ENCODE data around the gene BUB3.
A peak's percentile ranks its signal among the peaks of the same experiment; 100 is the strongest.

BUB3 gene

GRCh38 chr10:123141791-123142700, 12.2 kb upstream of the BUB3 start:
- no peak for DNase-seq

GRCh38 chr10:123142701-123143161, 11.5 kb upstream of the BUB3 start:
- DNase-seq, result no peak

DNA sequence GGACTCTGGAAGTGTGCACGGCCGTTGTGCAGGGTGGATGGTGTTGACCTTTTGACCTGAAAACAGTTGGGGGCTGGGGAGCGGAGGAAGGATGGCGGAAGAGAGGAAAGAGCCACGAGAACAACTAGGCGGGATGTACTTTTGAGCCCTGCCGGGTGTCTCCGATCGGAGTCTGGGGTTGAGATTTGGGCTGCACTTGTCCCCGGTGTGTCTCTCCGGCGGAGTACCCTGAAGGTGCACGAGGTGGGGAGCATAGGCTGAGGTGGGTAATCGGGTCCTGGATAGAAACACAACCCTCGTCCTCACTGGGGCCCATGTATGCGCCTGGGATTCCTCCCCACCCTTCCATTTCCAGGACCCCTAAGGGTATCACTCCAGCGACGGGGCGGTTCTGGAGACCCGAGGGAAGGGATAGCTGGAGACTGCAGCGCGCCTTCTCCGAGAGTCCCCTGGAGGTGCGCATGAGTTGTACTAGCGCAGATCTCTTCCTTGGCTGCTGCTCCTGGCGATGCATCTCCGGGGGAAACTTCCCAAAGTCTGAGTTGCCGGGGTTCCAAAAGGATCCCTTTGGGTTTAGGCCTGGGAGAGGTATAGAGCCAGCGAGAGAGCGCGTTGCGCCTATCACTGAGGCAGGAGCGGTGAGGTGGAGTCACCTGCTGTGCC, 10.9 kb upstream of the BUB3 start:
- DNase-seq, result no peak

- DNase-seq, result no peak
These were observed 10.4 kb upstream of the BUB3 start for GRCh38 chr10:123143825-123144168.

DNA sequence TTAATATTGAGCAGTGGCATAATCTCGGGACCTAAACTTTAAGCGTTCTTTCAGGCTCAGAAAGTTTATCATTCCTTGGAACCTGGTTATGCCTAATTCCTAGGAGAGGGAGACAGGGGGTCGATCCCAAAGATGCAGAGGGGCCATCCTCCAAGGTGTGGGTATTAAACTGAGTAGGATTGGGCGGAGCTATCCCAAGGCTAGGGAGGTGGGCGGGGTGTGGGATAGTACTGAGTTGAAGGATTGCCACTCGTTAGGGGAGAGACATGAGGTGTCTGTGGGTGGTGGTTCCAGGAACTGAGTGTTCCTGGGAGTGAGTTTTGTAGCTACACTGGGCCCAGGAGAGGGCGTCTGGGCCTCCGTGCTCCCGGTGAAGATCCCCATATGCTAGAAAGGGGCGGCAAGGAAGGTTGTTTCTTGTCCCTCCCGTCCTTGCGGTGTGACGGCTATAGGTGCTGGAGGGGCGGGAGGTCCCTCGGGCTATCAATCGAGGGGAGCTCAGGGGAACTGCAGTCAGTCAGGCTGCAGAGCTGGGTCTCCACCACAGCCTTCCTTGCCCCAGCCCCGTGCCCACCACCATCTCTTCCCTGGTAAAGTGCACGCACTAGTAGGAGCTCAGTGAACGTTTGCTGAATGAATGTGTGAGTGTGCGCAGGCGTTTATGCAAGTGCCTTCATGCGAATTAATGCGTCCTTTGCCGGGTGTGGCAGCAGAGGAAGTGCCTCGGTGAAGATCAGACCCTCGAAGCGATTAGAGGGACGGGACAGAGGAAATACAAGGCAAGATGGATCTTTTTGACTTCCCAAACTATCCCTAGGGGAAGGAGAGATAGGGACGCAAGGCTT, 9.3 kb upstream of the BUB3 start:
- DNase-seq, result no peak

GRCh38 chr10:123145542-123146012, 8.6 kb upstream of the BUB3 start:
- no peak for DNase-seq

DNA sequence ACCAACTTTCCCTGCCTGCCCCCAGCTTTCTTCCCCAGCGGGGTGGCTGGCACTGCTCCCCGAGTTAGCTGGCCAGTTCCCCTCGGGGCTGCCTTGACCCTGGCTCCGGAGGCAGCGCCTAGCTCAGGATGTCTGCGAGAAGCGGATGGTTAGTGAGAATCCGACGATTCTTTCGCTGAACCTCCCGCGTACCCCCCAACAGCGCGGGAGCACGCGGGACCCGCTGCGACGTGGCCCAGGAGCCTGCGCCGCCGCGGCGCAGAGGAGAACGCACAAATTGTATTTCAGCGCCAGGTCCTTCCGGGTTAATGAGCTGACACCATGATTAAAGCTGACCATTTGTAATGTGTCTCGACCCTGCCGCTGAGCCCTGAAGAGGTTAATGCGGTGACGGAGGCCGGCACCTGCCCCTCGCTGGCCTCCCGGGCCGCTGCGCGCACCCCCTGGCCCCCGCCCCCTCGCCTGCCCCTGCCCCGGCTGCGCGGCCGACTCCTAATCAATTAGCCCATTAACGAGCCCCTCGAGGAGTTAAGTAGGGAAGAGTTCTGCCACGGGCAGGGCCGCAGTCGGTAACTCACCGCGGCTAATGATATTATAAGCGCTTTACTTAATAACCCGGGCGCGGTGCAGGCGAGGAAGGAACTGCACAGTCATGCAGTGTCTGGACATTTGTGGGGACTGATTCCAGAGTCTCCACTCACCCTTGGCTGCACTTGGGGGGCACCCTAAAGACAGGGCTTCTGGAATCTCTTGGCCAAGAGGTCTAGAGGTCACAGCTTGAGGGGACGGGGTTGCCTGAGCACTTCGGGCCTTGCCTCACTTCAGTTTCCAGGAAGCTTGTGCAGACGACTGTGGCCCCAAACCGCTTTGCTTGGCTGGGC, 7.9 kb upstream of the BUB3 start:
- DNase-seq, result no peak

- DNase-seq, result no peak
These were observed 7.1 kb upstream of the BUB3 start for GRCh38 chr10:123146894-123147634.

DNA sequence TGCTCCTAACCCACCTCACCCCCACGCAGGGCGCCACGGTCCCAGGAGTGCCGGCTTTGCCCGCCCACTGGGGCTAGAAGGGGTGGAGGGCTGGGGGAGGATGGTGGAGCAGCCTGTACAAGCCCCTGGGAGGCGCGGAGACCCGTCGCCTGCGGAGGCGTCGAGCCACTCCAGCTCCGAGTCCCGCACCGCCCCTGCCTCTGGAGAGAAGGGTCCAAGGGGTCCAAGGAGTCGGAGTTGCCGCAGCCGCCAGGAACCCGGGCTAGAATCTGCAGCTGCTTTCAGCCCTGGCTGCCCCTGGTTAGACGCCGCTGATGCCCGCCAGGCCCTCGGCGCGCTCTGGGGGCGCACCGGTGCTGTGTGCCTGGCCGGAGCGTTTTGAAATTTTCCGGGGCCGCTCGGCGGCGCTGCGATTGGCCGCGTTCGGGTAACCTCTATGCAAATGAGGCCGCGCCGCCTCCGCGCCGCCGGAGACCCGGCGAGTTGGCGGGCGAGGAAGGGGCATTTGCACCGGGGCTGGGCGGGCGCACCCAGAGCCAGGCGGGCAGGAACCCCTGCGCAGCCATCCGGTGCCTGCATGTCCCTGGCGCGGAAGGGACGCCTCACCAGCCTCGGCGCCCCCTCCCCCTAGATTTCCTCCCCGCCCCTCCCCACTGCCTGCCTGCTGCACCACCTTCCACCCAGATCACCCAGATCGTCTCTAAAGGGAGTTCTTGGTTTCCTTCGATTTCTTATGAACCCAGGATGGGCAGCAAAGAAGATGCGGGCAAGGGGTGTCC, 6.4 kb upstream of the BUB3 start, which contains the start of gene HMX2:
HMX2 (plus strand) TSS at position 502 of the 779 bp plus-strand sequence; CDS start at position 745, 243 bp downstream.
- DNase-seq, result no peak

- DNase-seq, result no peak
These were observed 5.6 kb upstream of the BUB3 start for GRCh38 chr10:123148414-123149161.

DNA sequence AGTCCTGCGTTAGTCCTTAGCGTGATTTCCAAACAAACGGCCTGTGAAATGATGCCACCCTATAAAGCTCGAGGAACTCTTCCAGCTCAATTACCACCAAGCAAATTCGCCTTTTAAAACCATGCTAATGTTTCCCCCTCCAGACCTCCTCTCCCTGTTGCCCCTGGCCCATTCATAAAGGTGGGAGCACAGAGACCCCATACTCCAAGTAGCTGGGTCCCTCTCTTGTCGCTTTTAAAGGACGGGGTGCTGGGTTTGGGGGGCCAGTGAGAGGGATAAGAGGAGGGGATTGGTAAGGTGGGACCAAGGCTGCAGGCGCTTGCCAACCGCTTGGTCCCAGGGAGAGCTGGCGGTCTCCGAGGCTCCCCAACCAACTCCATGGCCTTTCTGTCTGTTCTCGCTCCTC, 5.0 kb upstream of the BUB3 start:
- DNase-seq, result no peak

- DNase-seq, result peak; percentile 45
These were observed 4.5 kb upstream of the BUB3 start for GRCh38 chr10:123149568-123150270.

DNA sequence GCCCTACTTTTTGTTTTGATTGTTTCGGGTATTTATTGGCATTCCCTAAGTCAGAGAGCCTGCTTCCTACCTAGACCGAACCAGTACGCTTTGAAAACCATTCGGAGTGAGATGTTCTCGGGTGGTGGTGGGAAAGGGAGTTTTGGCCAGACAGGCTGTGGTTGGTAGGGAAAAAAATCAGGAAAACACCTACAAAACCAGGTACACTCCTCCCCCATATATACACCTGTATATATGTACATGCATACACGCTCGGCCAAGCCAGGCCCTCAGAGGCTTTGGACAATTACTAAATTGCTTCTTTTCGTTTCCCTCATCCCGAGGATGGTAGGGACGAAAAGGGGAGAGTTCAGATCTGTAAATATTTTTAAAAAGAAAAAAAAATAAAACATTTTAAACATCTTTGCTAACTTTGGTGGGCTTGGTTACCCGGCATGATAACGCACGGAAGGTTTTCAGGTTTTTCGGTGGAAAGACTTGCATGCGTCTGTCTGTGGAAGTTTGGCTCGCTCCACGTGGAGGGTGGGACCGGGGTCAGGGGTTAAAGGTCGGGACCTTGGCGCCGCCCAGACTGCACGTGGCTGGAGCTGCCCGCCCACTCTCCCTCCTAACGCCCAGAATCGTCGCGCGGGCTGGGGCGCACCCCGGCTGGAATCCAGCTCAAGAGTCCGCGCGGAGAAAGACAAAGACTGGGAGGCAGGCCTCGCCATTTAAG, 3.8 kb upstream of the BUB3 start:
- no peak for DNase-seq

DNA sequence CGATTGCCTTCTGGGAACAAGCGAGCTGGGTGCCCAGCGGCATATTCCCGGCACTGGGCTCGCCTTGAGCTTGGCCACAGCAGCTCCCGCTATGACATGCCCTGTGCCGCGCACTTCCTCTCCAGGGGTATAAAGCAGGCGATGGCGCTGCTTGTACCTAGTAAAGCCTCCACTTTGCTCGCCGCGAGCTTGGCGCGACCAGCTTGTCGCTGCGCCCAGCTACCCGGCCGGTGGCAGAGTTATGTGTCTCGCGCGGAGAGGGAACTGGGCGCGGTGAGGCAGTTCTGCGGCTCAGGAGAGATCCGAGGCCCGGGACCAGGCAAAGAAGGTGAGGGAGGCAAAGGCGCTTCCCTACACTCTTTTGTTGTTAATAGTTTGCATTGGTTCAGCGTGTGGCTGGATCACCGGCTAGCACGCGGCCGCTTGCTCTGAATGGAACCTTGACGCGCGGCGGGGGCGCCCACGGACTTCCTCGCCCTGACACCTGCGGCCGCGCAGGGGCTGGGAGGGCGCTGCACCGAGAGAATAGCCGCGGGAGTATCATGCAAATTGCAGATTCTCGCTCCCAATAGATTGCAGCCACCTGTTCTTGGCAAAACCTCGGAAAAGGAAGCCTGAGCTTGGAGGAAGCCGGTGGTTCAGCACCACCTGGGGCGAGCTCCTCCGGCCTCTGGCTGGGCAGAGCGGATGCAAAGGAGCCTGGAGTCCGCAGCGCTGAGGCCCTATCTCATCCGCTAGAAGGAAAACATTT, 3.0 kb upstream of the BUB3 start:
- peak; percentile 53 for DNase-seq

DNA sequence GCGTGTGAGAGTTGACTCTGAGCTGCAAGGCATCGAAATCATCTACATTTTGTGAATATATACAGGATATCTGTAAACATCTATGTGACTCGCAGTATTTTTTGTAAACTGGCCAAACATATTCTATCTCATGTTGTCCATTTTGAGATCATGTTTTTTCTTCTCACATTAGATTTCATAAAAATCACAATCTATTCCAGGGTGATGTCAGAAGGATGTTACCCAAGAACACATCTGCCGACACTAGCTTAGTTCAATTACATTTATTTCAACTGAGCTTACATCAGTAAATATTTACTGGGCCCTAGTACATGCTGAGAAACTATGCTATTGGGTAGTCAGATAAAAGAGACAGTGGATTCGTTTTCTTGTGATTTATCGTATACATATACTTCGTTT, 2.5 kb upstream of the BUB3 start:
- no peak for DNase-seq

GRCh38 chr10:123153486-123154091, 613 bp upstream of the BUB3 start:
- DNase-seq, result no peak
